SU-DHL-6 (cell line): Measurements from ENCODE around the gene SGMS2.

ENCODE experiments used
- EZH2phosphoT487 ChIP-seq: fragments of 200-600 bp; sonication (generic), shearing (Covaris generic); conservative IDR thresholded peaks from 2 replicates; pipeline ENCODE4 v1.6.1; 2018; ENCODE audit warnings: mild to moderate bottlenecking, antibody characterized with exemption, low read length, moderate library complexity, mixed read lengths
- TF ChIP-seq, protein P1 (sequence below): fragments of 200-600 bp; sonication (generic); IDR thresholded peaks from one replicate; pipeline ENCODE4 v1.5.1; 2017; ENCODE audit warnings: antibody characterized with exemption, mild to moderate bottlenecking, low read length, moderate library complexity; ENCODE audit not compliant: insufficient read depth, poor library complexity, severe bottlenecking

DNA sequence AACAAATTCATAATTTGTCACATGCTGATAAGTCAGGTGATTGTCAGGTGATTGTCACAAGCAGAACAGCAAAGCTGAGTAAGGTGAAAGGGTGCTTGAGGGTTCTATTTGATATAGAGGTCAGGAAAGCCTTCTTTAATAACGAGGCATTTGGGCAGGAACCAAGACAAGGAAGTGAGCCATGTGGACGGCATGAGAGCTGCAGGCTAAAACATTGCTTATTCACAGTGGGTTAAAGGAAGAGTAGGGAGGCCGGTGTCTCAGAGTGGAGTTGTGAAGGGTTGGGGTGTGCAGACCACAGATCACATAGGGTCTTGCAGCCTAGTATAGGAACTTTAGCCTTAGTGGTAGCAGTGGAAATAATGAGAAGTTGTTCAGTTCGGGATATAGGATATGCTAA is 75.3 kb downstream of the SGMS2 start:
- TF ChIP-seq, protein P1, sequence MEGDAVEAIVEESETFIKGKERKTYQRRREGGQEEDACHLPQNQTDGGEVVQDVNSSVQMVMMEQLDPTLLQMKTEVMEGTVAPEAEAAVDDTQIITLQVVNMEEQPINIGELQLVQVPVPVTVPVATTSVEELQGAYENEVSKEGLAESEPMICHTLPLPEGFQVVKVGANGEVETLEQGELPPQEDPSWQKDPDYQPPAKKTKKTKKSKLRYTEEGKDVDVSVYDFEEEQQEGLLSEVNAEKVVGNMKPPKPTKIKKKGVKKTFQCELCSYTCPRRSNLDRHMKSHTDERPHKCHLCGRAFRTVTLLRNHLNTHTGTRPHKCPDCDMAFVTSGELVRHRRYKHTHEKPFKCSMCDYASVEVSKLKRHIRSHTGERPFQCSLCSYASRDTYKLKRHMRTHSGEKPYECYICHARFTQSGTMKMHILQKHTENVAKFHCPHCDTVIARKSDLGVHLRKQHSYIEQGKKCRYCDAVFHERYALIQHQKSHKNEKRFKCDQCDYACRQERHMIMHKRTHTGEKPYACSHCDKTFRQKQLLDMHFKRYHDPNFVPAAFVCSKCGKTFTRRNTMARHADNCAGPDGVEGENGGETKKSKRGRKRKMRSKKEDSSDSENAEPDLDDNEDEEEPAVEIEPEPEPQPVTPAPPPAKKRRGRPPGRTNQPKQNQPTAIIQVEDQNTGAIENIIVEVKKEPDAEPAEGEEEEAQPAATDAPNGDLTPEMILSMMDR = no peak
- TF ChIP-seq EZH2phosphoT487 = no peak
